PFSK-1 (cell line): ENCODE data around the gene DBX1.

ENCODE experiments used
- FOXP2 ChIP-seq: optimal IDR thresholded peaks from 2 replicates; pipeline ENCODE3; 2011; ENCODE audit warnings: borderline replicate concordance, control low read depth, inconsistent platforms; ENCODE audit not compliant: insufficient read depth; ENCODE audit errors: extremely low read length, extremely low read depth
- POLR2AphosphoS5 ChIP-seq: IDR thresholded peaks from 2 replicates; pipeline ENCODE4 v1.6.1; 2012; ENCODE audit warnings: low read depth, mild to moderate bottlenecking, control low read depth, low read length, moderate library complexity
- SIN3A ChIP-seq: IDR thresholded peaks from 2 replicates; pipeline ENCODE4 v1.6.1; 2012; ENCODE audit warnings: mild to moderate bottlenecking, low read length, moderate library complexity, borderline replicate concordance; ENCODE audit not compliant: insufficient read depth
- TAF1 ChIP-seq: IDR thresholded peaks from 2 replicates; pipeline ENCODE4 v1.6.1; 2012; ENCODE audit warnings: low read length, control low read depth, borderline replicate concordance; ENCODE audit not compliant: insufficient read depth
- TF ChIP-seq, protein P1 (sequence below), 2 experiments: IDR thresholded peaks; 2 replicates each; pipeline versions ENCODE4 v1.6.1 to v1.8.0; 2011 to 2012; ENCODE audit warnings: low read depth in 2 of 2, low read length in 2 of 2, control low read depth in 1 of 2, inconsistent platforms in 1 of 2, mild to moderate bottlenecking in 1 of 2, moderate library complexity in 1 of 2; ENCODE audit not compliant: insufficient read depth in 1 of 2

The DBX1 gene

DNA sequence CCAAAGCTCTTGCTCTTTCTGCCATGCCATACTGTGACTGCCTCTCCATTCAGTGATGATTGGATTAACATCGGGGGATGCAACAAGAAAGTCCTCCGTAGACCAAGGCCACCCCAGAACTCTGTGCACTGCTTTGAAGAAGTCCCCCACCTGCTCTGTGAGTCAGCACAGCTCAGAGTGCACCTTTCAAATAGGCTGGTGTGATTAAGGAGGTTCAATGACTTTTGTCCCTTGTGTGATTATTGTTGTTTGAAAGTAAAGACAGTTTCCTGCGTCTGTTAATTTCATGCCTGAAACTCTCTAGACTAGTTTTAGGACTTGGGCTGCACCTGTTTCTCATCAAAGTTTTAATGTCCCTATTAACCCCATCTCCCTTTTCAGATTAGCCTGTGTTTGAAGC, 33.0 kb upstream of the DBX1 start:
- TF ChIP-seq POLR2AphosphoS5 (no peak), SIN3A (no peak), FOXP2 (no peak), TAF1 (no peak)
- TF ChIP-seq, protein P1, sequence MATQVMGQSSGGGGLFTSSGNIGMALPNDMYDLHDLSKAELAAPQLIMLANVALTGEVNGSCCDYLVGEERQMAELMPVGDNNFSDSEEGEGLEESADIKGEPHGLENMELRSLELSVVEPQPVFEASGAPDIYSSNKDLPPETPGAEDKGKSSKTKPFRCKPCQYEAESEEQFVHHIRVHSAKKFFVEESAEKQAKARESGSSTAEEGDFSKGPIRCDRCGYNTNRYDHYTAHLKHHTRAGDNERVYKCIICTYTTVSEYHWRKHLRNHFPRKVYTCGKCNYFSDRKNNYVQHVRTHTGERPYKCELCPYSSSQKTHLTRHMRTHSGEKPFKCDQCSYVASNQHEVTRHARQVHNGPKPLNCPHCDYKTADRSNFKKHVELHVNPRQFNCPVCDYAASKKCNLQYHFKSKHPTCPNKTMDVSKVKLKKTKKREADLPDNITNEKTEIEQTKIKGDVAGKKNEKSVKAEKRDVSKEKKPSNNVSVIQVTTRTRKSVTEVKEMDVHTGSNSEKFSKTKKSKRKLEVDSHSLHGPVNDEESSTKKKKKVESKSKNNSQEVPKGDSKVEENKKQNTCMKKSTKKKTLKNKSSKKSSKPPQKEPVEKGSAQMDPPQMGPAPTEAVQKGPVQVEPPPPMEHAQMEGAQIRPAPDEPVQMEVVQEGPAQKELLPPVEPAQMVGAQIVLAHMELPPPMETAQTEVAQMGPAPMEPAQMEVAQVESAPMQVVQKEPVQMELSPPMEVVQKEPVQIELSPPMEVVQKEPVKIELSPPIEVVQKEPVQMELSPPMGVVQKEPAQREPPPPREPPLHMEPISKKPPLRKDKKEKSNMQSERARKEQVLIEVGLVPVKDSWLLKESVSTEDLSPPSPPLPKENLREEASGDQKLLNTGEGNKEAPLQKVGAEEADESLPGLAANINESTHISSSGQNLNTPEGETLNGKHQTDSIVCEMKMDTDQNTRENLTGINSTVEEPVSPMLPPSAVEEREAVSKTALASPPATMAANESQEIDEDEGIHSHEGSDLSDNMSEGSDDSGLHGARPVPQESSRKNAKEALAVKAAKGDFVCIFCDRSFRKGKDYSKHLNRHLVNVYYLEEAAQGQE (IDR thresholded peaks at IDR 0.05; ENCODE audit: insufficient read depth in 1 of 2, low read depth in 2 of 2, low read length in 2 of 2) = no peak

DNA sequence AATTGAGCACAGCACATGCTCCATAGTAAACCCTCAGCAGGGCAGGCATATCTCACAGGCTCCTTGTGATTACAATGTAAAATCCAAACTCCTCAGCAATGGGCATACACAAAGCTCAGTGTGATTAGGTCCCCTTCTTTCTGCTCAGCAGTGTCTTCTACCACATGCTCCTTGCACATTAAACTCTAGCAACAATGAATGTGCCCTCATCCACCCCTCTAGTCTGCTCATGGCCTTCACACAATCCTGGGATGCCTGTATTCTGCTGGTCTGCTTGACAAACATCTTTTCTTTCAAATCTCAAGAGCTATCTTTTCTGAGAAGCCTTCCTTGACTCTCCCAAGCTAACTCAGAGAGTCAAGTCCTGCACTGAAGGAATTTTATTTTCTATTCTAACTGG, 32.4 kb upstream of the DBX1 start:
- TF ChIP-seq FOXP2 (no peak), SIN3A (no peak), TAF1 (no peak)
- TF ChIP-seq, protein P1 (IDR thresholded peaks at IDR 0.05; ENCODE audit: insufficient read depth in 1 of 2, low read depth in 2 of 2, low read length in 2 of 2) = no peak

DNA sequence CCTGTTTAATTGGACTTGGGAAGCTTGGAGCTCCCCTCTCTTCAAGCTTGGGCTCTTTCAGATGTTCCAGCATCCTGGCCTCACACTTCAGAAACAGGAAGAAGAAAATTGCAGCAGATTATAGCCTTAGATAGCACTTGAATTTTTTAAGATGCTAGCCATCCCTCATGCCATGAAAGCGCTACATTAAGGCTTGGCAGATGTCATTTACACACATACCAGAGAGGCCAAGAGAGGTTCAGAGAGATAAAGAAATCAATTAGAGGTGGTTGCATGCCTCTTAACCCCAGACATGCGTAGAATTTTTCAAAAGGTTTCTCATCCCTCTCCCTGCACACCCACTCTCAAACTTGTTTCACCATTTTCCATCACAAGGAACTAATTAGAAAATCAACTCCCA, 31.9 kb upstream of the DBX1 start:
- TF ChIP-seq SIN3A (no peak), FOXP2 (no peak), POLR2AphosphoS5 (no peak), TAF1 (no peak)
- TF ChIP-seq, protein P1 (IDR thresholded peaks at IDR 0.05; ENCODE audit: insufficient read depth in 1 of 2, low read depth in 2 of 2, low read length in 2 of 2) = no peak

DNA sequence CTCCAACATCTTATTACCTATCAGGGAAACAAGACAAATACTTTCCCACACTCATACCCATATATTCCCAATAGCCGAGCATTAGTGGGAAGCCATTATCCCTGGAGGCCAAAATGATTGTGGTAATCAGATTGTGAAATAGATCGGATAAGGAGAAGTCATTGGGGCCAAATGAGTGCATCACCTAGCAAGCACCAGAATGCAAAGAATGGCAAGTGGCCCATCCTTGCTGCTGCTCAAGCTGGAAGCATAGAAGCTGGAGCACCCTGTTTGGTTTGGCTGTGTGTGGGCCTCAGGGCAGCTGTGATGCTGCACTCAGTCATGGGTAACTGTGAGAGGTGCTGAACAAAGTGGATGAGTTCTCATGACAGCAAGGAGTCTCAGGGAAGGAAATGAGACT, 18.7 kb upstream of the DBX1 start:
- no peak for TF ChIP-seq FOXP2
- TF ChIP-seq, protein P1 (IDR thresholded peaks at IDR 0.05; ENCODE audit: insufficient read depth in 1 of 2, low read depth in 2 of 2, low read length in 2 of 2) = no peak
- TF ChIP-seq SIN3A = no peak
- TF ChIP-seq TAF1 = no peak
- TF ChIP-seq POLR2AphosphoS5 = no peak

DNA sequence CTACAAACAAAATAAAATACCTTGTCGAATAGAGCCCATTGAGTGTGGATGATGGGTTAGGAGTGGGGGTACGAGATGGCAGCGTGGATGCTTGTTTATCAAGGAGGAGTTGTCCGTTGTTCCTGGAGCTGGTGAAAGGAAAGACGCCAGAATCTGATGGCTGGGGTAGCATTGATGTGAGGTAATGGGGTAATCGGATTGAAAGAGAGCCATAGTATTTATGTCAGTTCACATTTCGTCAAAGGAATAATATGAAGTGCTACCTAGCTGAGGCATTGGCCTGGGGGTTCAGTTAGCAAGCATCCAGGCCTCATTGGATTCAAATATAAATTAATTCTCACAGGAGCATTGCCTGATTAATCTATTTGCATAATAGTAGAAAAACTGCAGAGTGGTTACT, 16.9 kb upstream of the DBX1 start:
- TF ChIP-seq SIN3A = no peak
- no peak for TF ChIP-seq POLR2AphosphoS5
- TF ChIP-seq FOXP2 = no peak
- TF ChIP-seq, protein P1 (IDR thresholded peaks at IDR 0.05; ENCODE audit: insufficient read depth in 1 of 2, low read depth in 2 of 2, low read length in 2 of 2) = no peak
- TF ChIP-seq TAF1 = no peak
